H1 (cell line): ENCODE data around the gene C15orf40. TPM values are rescaled to one million over a fixed set of nuclear protein-coding genes. Genes with fewer than 3 reads are reported as not detected.

Experiments
- CTCF ChIA-PET: fragments of 300-600 bp; sonication (Branson Sonifier 250); formaldehyde crosslinking; loops from one replicate; lab custom pipeline; 2021; ENCODE audit not compliant: partially characterized antibody; lab: Charles Lee
- POLR2A ChIA-PET: fragments of 300-600 bp; sonication (Branson Sonifier 250); formaldehyde crosslinking; loops from one replicate; lab custom pipeline; 2021; ENCODE audit warnings: inconsistent platforms; ENCODE audit not compliant: partially characterized antibody; lab: Charles Lee
- DNase-seq, 2 experiments: peaks; one replicate each; pipeline versions ENCODE4 v3.0.0 to v3.0.0-alpha.2; 2010 to 2022; ENCODE audit warnings: low spot score in 2 of 2, low read depth in 1 of 2, mixed read lengths in 1 of 2
- FAIRE-seq: peaks from 2 replicates; lab custom pipeline; 2011; peaks lifted over from hg19 to GRCh38; lab: Jason Lieb, UNC
- H2AFZ ChIP-seq: 2 replicates; pipeline ENCODE4 v1.8.1; 2012; ENCODE audit warnings: low read length, inconsistent platforms
- H2AK5ac ChIP-seq: 2 replicates; pipeline ENCODE4 v1.6.1; 2013; ENCODE audit warnings: low read depth, low read length
- H2BK120ac ChIP-seq: replicated peaks from 2 replicates; pipeline ENCODE3; 2013; ENCODE audit warnings: low read depth, low read length, inconsistent platforms
- H2BK12ac ChIP-seq: 2 replicates; pipeline ENCODE4 v1.6.1; 2013; ENCODE audit warnings: low read depth, low read length
- H2BK15ac ChIP-seq: 2 replicates; pipeline ENCODE4 v1.6.1; 2013; ENCODE audit warnings: low read length
- H2BK20ac ChIP-seq: 2 replicates; pipeline ENCODE4 v1.6.1; 2013; ENCODE audit warnings: low read length
- H2BK5ac ChIP-seq: 2 replicates; pipeline ENCODE4 v1.6.1; 2013; ENCODE audit warnings: low read depth, low read length
- H3K14ac ChIP-seq: 2 replicates; pipeline ENCODE4 v1.6.1; 2013; ENCODE audit warnings: inconsistent platforms; ENCODE audit not compliant: insufficient read length
- H3K18ac ChIP-seq: 2 replicates; pipeline ENCODE4 v1.6.1; 2013; ENCODE audit warnings: low read length; ENCODE audit errors: extremely low read depth
- H3K23ac ChIP-seq: 2 replicates; pipeline ENCODE4 v1.6.1; 2013; ENCODE audit warnings: inconsistent platforms; ENCODE audit not compliant: insufficient read length
- H3K23me2 ChIP-seq: 2 replicates; pipeline ENCODE4 v1.6.1; 2013; ENCODE audit warnings: low read depth, low read length
- H3K27ac ChIP-seq: 2 replicates; pipeline ENCODE4 v1.6.1; 2011; ENCODE audit warnings: low read depth, low read length, inconsistent platforms
- H3K27me3 ChIP-seq, 4 experiments: replicated peaks in 1 of 4; 1 replicate in 1 of 4; 2 replicates in 3 of 4; pipeline versions ENCODE4 v1.6.1 to v1.8.1; 2011 to 2013; ENCODE audit warnings: low read length in 3 of 4, mild to moderate bottlenecking in 3 of 4, inconsistent platforms in 2 of 4, mixed read lengths in 2 of 4, moderate library complexity in 1 of 4; ENCODE audit not compliant: control insufficient read depth in 3 of 4, insufficient read depth in 3 of 4; ENCODE audit errors: extremely low read depth in 1 of 4
- H3K36me3 ChIP-seq, 4 experiments: 2 replicates each; pipeline versions ENCODE4 v1.6.1 to v1.8.1; 2011 to 2013; ENCODE audit warnings: mild to moderate bottlenecking in 4 of 4, low read length in 3 of 4, moderate library complexity in 2 of 4, control low read depth in 1 of 4, inconsistent platforms in 1 of 4; ENCODE audit not compliant: insufficient read depth in 4 of 4, control insufficient read depth in 2 of 4
- H3K4ac ChIP-seq: replicated peaks from 2 replicates; pipeline ENCODE3; 2013; ENCODE audit warnings: low read length, low read depth, mixed read lengths, inconsistent platforms; ENCODE audit not compliant: insufficient read length
- H3K4me1 ChIP-seq, 4 experiments: replicated peaks in 1 of 4; 1 replicate in 1 of 4; 2 replicates in 3 of 4; pipeline versions ENCODE4 v1.6.1 to v1.8.1; 2011 to 2013; ENCODE audit warnings: low read length in 3 of 4, inconsistent platforms in 2 of 4, mixed read lengths in 1 of 4; ENCODE audit not compliant: insufficient read depth in 4 of 4, control insufficient read depth in 3 of 4
- H3K4me2 ChIP-seq, 2 experiments: 2 replicates each; pipeline versions ENCODE4 v1.6.1 to v1.8.1; 2011 to 2013; ENCODE audit warnings: low read depth in 2 of 2, low read length in 2 of 2, control low read depth in 1 of 2, inconsistent platforms in 1 of 2, mild to moderate bottlenecking in 1 of 2; ENCODE audit not compliant: insufficient read depth in 1 of 2
- H3K4me3 ChIP-seq, 4 experiments: fragments of 200-600, 300-600 bp in 1 of 4; sonication (generic), shearing (Covaris generic), sonication (Bioruptor Twin) in 1 of 4; 2 replicates each; pipeline versions ENCODE4 v1.5.1 to v1.8.1; 2011 to 2016; ENCODE audit warnings: low read length in 4 of 4, low read depth in 3 of 4, control low read depth in 2 of 4, inconsistent platforms in 2 of 4, mild to moderate bottlenecking in 2 of 4, mixed read lengths in 1 of 4, moderate library complexity in 1 of 4; ENCODE audit not compliant: insufficient read depth in 2 of 4; ENCODE audit errors: extremely low read depth in 1 of 4
- H3K56ac ChIP-seq: replicated peaks from 2 replicates; pipeline ENCODE3; 2013; ENCODE audit warnings: low read depth, mild to moderate bottlenecking, mixed read lengths, low read length, inconsistent platforms; ENCODE audit not compliant: insufficient read length
- H3K79me1 ChIP-seq: 2 replicates; pipeline ENCODE4 v1.6.1; 2013; ENCODE audit warnings: low read depth, low read length, control low read depth
- H3K79me2 ChIP-seq, 2 experiments: 2 replicates each; pipeline versions ENCODE4 v1.6.1 to v1.8.1; 2012 to 2013; ENCODE audit warnings: low read length in 2 of 2, mild to moderate bottlenecking in 2 of 2, inconsistent platforms in 1 of 2; ENCODE audit not compliant: insufficient read depth in 2 of 2, control insufficient read depth in 1 of 2
- H3K9ac ChIP-seq, 4 experiments: replicated peaks in 1 of 4; 1 replicate in 1 of 4; 2 replicates in 3 of 4; pipeline versions ENCODE4 v1.6.1 to v1.8.1; 2011 to 2013; ENCODE audit warnings: low read depth in 3 of 4, low read length in 3 of 4, control low read depth in 2 of 4, mild to moderate bottlenecking in 2 of 4, moderate library complexity in 2 of 4, inconsistent platforms in 1 of 4; ENCODE audit errors: extremely low read depth in 1 of 4
- H3K9me3 ChIP-seq, 2 experiments: 2 replicates each; pipeline versions ENCODE4 v1.6.1 to v1.8.1; 2012 to 2013; ENCODE audit warnings: mild to moderate bottlenecking in 2 of 2, moderate library complexity in 2 of 2, control low read depth in 1 of 2, inconsistent platforms in 1 of 2, low read depth in 1 of 2, low read length in 1 of 2, mixed read lengths in 1 of 2; ENCODE audit not compliant: insufficient read depth in 2 of 2
- H4K20me1 ChIP-seq, 2 experiments: replicated peaks in 1 of 2; 2 replicates each; pipeline versions ENCODE3 to v1.8.1; 2011 to 2013; ENCODE audit warnings: inconsistent platforms in 2 of 2, low read length in 2 of 2, mild to moderate bottlenecking in 1 of 2; ENCODE audit not compliant: insufficient read depth in 2 of 2, control insufficient read depth in 1 of 2
- H4K5ac ChIP-seq: 2 replicates; pipeline ENCODE4 v1.6.1; 2013; ENCODE audit warnings: low read length, low read depth, mixed read lengths, inconsistent platforms; ENCODE audit not compliant: insufficient read length
- H4K8ac ChIP-seq: 2 replicates; pipeline ENCODE4 v1.8.0; 2013; ENCODE audit warnings: mild to moderate bottlenecking, moderate library complexity, low read length, inconsistent platforms; ENCODE audit not compliant: insufficient read depth; ENCODE audit errors: extremely low read depth
- H4K91ac ChIP-seq: replicated peaks from 2 replicates; pipeline ENCODE3; 2013; ENCODE audit warnings: low read length, mixed read lengths, inconsistent platforms; ENCODE audit not compliant: insufficient read length
- ATF2 ChIP-seq: IDR thresholded peaks from 2 replicates; pipeline ENCODE4 v1.6.1; 2012; ENCODE audit warnings: low read length, inconsistent platforms
- BACH1 ChIP-seq: IDR thresholded peaks from 2 replicates; pipeline ENCODE4 v1.6.1; 2012; ENCODE audit warnings: low read length, improper control_type of control experiment
- E2F6 ChIP-seq: IDR thresholded peaks from 2 replicates; pipeline ENCODE4 v1.6.1; 2012; ENCODE audit warnings: inconsistent platforms
- EZH2 ChIP-seq: fragments of 200-600 bp; sonication (generic); IDR thresholded peaks from 2 replicates; pipeline ENCODE4 v1.7.1; 2012; ENCODE audit warnings: low read depth, mild to moderate bottlenecking, moderate library complexity, low read length, inconsistent platforms; ENCODE audit not compliant: severe bottlenecking
- FOSL1 ChIP-seq: IDR thresholded peaks from 2 replicates; pipeline ENCODE4 v1.6.1; 2011; ENCODE audit warnings: mild to moderate bottlenecking, low read depth, low read length, moderate library complexity; ENCODE audit not compliant: insufficient read depth
- NANOG ChIP-seq: IDR thresholded peaks from 2 replicates; pipeline ENCODE4 v1.6.1; 2011; ENCODE audit warnings: low read length, low read depth, mild to moderate bottlenecking, inconsistent platforms; ENCODE audit not compliant: insufficient read depth, poor library complexity, severe bottlenecking
- POLR2A ChIP-seq, 2 experiments: IDR thresholded peaks; 1 replicate in 1 of 2; 2 replicates in 1 of 2; pipeline ENCODE4 v1.6.1; 2011; ENCODE audit warnings: low read depth in 2 of 2, low read length in 2 of 2, mild to moderate bottlenecking in 2 of 2; ENCODE audit errors: control extremely low read depth in 1 of 2
- RBBP5 ChIP-seq: IDR thresholded peaks from 2 replicates; pipeline ENCODE4 v1.7.1; 2012; ENCODE audit warnings: low read depth, mild to moderate bottlenecking, inconsistent platforms, low read length, moderate library complexity, borderline replicate concordance
- RFX5 ChIP-seq: IDR thresholded peaks from 2 replicates; pipeline ENCODE4 v1.6.1; 2011; ENCODE audit warnings: low read depth, low read length, improper control_type of control experiment, borderline replicate concordance
- SRF ChIP-seq: IDR thresholded peaks from 2 replicates; pipeline ENCODE4 v1.6.1; 2011; ENCODE audit warnings: mild to moderate bottlenecking, low read depth, low read length, moderate library complexity
- WGBS, 2 experiments: shearing (Covaris generic) in 1 of 2; methylation state at CpG; one replicate each; pipeline versions ENCODE4 v1.1.6 to v1.1.7; 2013 to 2015; ENCODE audit warnings: low lambda C conversion rate in 2 of 2, mixed read lengths in 2 of 2, inconsistent platforms in 1 of 2, low coverage in 1 of 2, missing lambda C conversion rate in 1 of 2; ENCODE audit not compliant: insufficient replicate concordance in 2 of 2, insufficient coverage in 1 of 2, insufficient read length in 1 of 2; ENCODE audit errors: extremely low coverage in 1 of 2, missing lambda C conversion rate in 1 of 2; 5-methylcytosine and 5-hydroxymethylcytosine counted together
- polyA plus RNA-seq, 7 experiments: library from polyadenylated mRNA; depleted of rRNA in 3 of 7; stranded (reverse) in 5 of 7; unstranded in 2 of 7; fragments of >200 nt in 5 of 7; fragments of 200-250 nt in 2 of 7; gene quantifications; 1 replicate in 5 of 7; 2 replicates in 1 of 7; 4 replicates in 1 of 7; pipeline versions ENCODE4 v1.2.1 to v1.2.3, GENCODE V29; 2011 to 2013; ENCODE audit warnings: missing spikeins in 2 of 7, mixed read lengths in 2 of 7
- total RNA-seq: library from RNA; stranded (reverse); fragmentation: NEBNext Ultra II Directional; extraction: Animal tissue kit (Norgen Biotek cat#: 25700); gene quantifications from 2 replicates; pipeline ENCODE4 v1.2.1, GENCODE V29; 2021

Gene C15orf40
- total and polyA plus RNA-seq, 2 of the 8 experiments (the other 6 are each of a cell fraction or from before 2014, with no cell fraction given) = 10.7 TPM

GRCh38 chr15:82968066-82968465, 43.4 kb downstream of the C15orf40 start:
- Histone ChIP-seq H3K9ac (no peak overlapping the region), H3K14ac (no peak overlapping the region), H3K23ac (no peak overlapping the region), H3K36me3 (no peaks in the 10 kb centered on the region), H3K56ac (no peak overlapping the region), H2BK12ac (no peak overlapping the region), H2AFZ (no peak overlapping the region), H4K20me1 (peaks cover 0 to 3% of the 10 kb centered on the region in 2 experiments), H2BK15ac (no peak overlapping the region), H2BK120ac (no peak overlapping the region), H3K4ac (no peak overlapping the region), H3K27ac (no peak overlapping the region), H3K79me2 (no peaks in the 10 kb centered on the region), H3K27me3 (no peaks in the 10 kb centered on the region), H3K79me1 (no peaks in the 10 kb centered on the region), H2BK5ac (no peak overlapping the region), H4K8ac (no peak overlapping the region), H4K5ac (no peak overlapping the region), H3K23me2 (no peaks in the 10 kb centered on the region), H2BK20ac (no peak overlapping the region), H3K18ac (no peak overlapping the region), H4K91ac (no peak overlapping the region), H3K9me3 (no peaks in the 10 kb centered on the region), H3K4me1 (peaks cover 0 to 10% (median 3%) of the 10 kb centered on the region in 4 experiments; a peak in 4 of 7 replicates), H3K4me2 (no peak overlapping the region), H2AK5ac (no peak overlapping the region), H3K4me3 (no peak overlapping the region)
- CTCF ChIA-PET = interaction anchor here (0.7 kb wide), 1 partner anchor 13 kb away, joined by 3 read pairs; no protein-coding TSS in a partner anchor
- WGBS, 2 experiments = 93% methylated on average over 4 of the region's 4 CpGs; no CpG with 5 or more reads in 1 of the 2 experiments
- DNase-seq (no peak), FAIRE-seq (no peak)
- no peak for TF ChIP-seq FOSL1
- TF ChIP-seq EZH2 = no peak
- no peak for TF ChIP-seq RFX5
- TF ChIP-seq E2F6 = no peak
- TF ChIP-seq RBBP5 = no peak
- TF ChIP-seq SRF = no peak
- TF ChIP-seq ATF2 = no peak
- TF ChIP-seq NANOG = no peak
- TF ChIP-seq POLR2A (IDR thresholded peaks at IDR 0.05; ENCODE audit: control extremely low read depth in 1 of 2, low read depth in 2 of 2, low read length in 2 of 2) = no peak
- TF ChIP-seq BACH1 = no peak
- POLR2A ChIA-PET = interaction anchor here (3.0 kb wide), 1 partner anchor 18 kb away, joined by 11 read pairs; the partner anchor contains the start of gene RAMAC
